Measurements from ENCODE around the gene GPRC6A.

Gene GPRC6A

GRCh38 chr6:116779573-116780164 is 49.2 kb downstream of the GPRC6A start:
- peak; percentile 41 for DNase-seq (ENCODE audit: low spot score)

GRCh38 chr6:116773886-116774285 is 55.0 kb downstream of the GPRC6A start:
- DNase-seq (ENCODE audit: low spot score): no peak

GRCh38 chr6:116772450-116772849 is 56.4 kb downstream of the GPRC6A start:
- no peak for DNase-seq (ENCODE audit: low spot score)

GRCh38 chr6:116767715-116768114 is 61.2 kb downstream of the GPRC6A start:
- DNase-seq (ENCODE audit: low spot score): no peak

- DNase-seq (ENCODE audit: low spot score): no peak
These were observed 62.2 kb downstream of the GPRC6A start for GRCh38 chr6:116766506-116767176.

- no peak for DNase-seq (ENCODE audit: low spot score)
These were observed 63.7 kb downstream of the GPRC6A start, which contains the start of gene FAM162B for GRCh38 chr6:116764961-116765841. Gene FAM162B (minus strand): TSS chr6:116765719. CDS start chr6:116765576, 143 bp downstream.

GRCh38 chr6:116764629-116764960 is 64.3 kb downstream of the GPRC6A start:
- no peak for DNase-seq (ENCODE audit: low spot score)

- DNase-seq (ENCODE audit: low spot score): no peak
These were observed 64.8 kb downstream of the GPRC6A start for GRCh38 chr6:116763906-116764628.

GRCh38 chr6:116763048-116763447 is 65.8 kb downstream of the GPRC6A start:
- no peak for DNase-seq (ENCODE audit: low spot score)

- DNase-seq (ENCODE audit: low spot score): no peak
These were observed 66.6 kb downstream of the GPRC6A start for GRCh38 chr6:116762235-116762634.

GRCh38 chr6:116761779-116762178 is 67.1 kb downstream of the GPRC6A start:
- DNase-seq (ENCODE audit: low spot score): no peak

GRCh38 chr6:116745176-116745575 is 83.7 kb downstream of the GPRC6A start:
- no peak for DNase-seq (ENCODE audit: low spot score)

All from LoVo (cell line).